Liver (tissue), 3 donors: ENCODE measurements around the gene PERCC1.

Experiments used
- ATF3 ChIP-seq: IDR thresholded peaks from 2 replicates; pipeline ENCODE4 v1.6.1; 2016; ENCODE audit warnings: antibody characterized with exemption
- CTCF ChIP-seq: fragments of 150-350 bp; IDR thresholded peaks from 2 replicates; pipeline ENCODE4 v1.5.1; 2017; ENCODE audit warnings: improper control_type of control experiment, low read depth, low read length; ENCODE audit not compliant: missing input control
- GABPA ChIP-seq, 2 donors: IDR thresholded peaks in 1 of 2; conservative IDR thresholded peaks in 1 of 2; 2 replicates each; pipeline ENCODE4 v1.6.1; 2016; ENCODE audit warnings: antibody characterized with exemption in 2 of 2, mild to moderate bottlenecking in 1 of 2, moderate library complexity in 1 of 2
- MAX ChIP-seq: IDR thresholded peaks from 2 replicates; pipeline ENCODE4 v1.6.1; 2016; ENCODE audit warnings: antibody characterized with exemption
- RAD21 ChIP-seq, 2 donors: IDR thresholded peaks; 2 replicates each; pipeline ENCODE4 v1.6.1; 2016; ENCODE audit warnings: antibody characterized with exemption in 2 of 2, mild to moderate bottlenecking in 2 of 2
- REST ChIP-seq: IDR thresholded peaks from 2 replicates; pipeline ENCODE4 v1.6.1; 2016; ENCODE audit warnings: antibody characterized with exemption, mild to moderate bottlenecking
- SP1 ChIP-seq: IDR thresholded peaks from 2 replicates; pipeline ENCODE4 v1.6.1; 2018; ENCODE audit warnings: antibody characterized with exemption, mild to moderate bottlenecking
- TAF1 ChIP-seq: conservative IDR thresholded peaks from 2 replicates; pipeline ENCODE4 v1.6.1; 2016; ENCODE audit warnings: antibody characterized with exemption, mild to moderate bottlenecking
- YY1 ChIP-seq: IDR thresholded peaks from 2 replicates; pipeline ENCODE4 v1.6.1; 2016; ENCODE audit warnings: antibody characterized with exemption, mild to moderate bottlenecking
- ZBTB33 ChIP-seq: IDR thresholded peaks from 2 replicates; pipeline ENCODE4 v1.6.1; 2016; ENCODE audit warnings: antibody characterized with exemption
- donor health status: healthy.
- donor health status: healthy.

GRCh38 chr16:1454561-1454960, 23.7 kb downstream of the PERCC1 start:
- no peak for TF ChIP-seq CTCF
- no peak for TF ChIP-seq REST
- no peak for TF ChIP-seq ZBTB33
- TF ChIP-seq YY1 = no peak
- TF ChIP-seq SP1 = no peak
- TF ChIP-seq TAF1 = no peak
- TF ChIP-seq GABPA (IDR thresholded peaks at IDR 0.05 in 1 of 2, conservative IDR thresholded peaks at IDR 0.05 in 1 of 2) = no peak
- TF ChIP-seq RAD21 (IDR thresholded peaks at IDR 0.05) = no peak
- TF ChIP-seq MAX = no peak
- TF ChIP-seq ATF3 = no peak
